Uterus (tissue), 4 donors: ENCODE data around the gene CMTM8. TPM values are rescaled to one million over a fixed set of nuclear protein-coding genes. Genes with fewer than 3 reads are reported as not detected.
"Not testable (repeated sequence)": the region's sequence is repeated elsewhere in the genome, so short reads cannot be mapped to it uniquely, and the experiment has no call there.

Experiments used
- DNase-seq, 2 donors: peaks; one replicate each; pipeline ENCODE4 v3.0.0-alpha.2; 2019 to 2020
- H3K27ac ChIP-seq, 2 donors: fragments of 200-600 bp; sonication (generic); 1 replicate in 1 of 2; 2 replicates in 1 of 2; pipeline ENCODE4 v1.5.1; 2016 to 2018
- H3K27me3 ChIP-seq, 2 donors: fragments of 200-600 bp; sonication (generic); one replicate each; pipeline ENCODE4 v1.5.1; 2018 to 2019; ENCODE audit warnings: control low read depth in 1 of 2
- H3K36me3 ChIP-seq, 2 donors: fragments of 200-600 bp; sonication (generic); one replicate each; pipeline ENCODE4 v1.5.1; 2019; ENCODE audit warnings: control low read depth in 1 of 2
- H3K4me1 ChIP-seq, 2 donors: fragments of 200-600 bp; sonication (generic); one replicate each; pipeline ENCODE4 v1.5.1; 2018 to 2019; ENCODE audit warnings: control low read depth in 1 of 2
- H3K4me3 ChIP-seq, 2 donors: fragments of 200-600 bp; sonication (generic); 1 replicate in 1 of 2; 2 replicates in 1 of 2; pipeline ENCODE4 v1.5.1; 2018 to 2019; ENCODE audit warnings: mild to moderate bottlenecking in 1 of 2
- H3K9me3 ChIP-seq, 2 donors: fragments of 200-600 bp; sonication (generic); one replicate each; pipeline ENCODE4 v1.5.1; 2019; ENCODE audit warnings: control low read depth in 1 of 2
- CTCF ChIP-seq, 4 experiments: fragments of 200-600 bp in 2 of 4; fragments of 450-650 bp in 2 of 4; sonication (generic) in 2 of 4; IDR thresholded peaks; one replicate each; pipeline ENCODE4 v1.5.1; 2016 to 2019; ENCODE audit warnings: antibody characterized with exemption in 4 of 4, mild to moderate bottlenecking in 2 of 4, moderate library complexity in 1 of 4
- POLR2A ChIP-seq, 2 donors: fragments of 450-650 bp; IDR thresholded peaks; one replicate each; pipeline ENCODE4 v1.6.1; 2016; ENCODE audit warnings: antibody characterized with exemption in 2 of 2, mild to moderate bottlenecking in 1 of 2, moderate library complexity in 1 of 2
- intact Hi-C: fragments of 100-400 bp; cut with DNase I; formaldehyde crosslinking; loops from one replicate; pipeline ENCODE4 v1.15.1; 2023; ENCODE audit warnings: low total_unique reads
- total RNA-seq, 4 donors: library from RNA; depleted of rRNA in 3 of 4; stranded (reverse); fragments of >200 nt in 3 of 4; gene quantifications; one replicate each; pipeline versions ENCODE4 v1.1.0 to v1.2.4, GENCODE V29; 2014 to 2023
- donor health status: DM: yes; HTN: yes; CAD: no.

CMTM8 gene
- total RNA-seq, 4 donors from 2014 or later, result 1.5 to 4.7 (median 2.5) TPM

- intact Hi-C loops, result no loop called here
- TF ChIP-seq CTCF (IDR thresholded peaks at IDR 0.05) (no peak), POLR2A (IDR thresholded peaks at IDR 0.05) (no peak)
- H3K36me3 ChIP-seq, result no peaks in the 10 kb centered on the region
- no peaks in the 10 kb centered on the region for H3K27me3 ChIP-seq
- H3K4me3 ChIP-seq, result no peak overlapping the region
- no peak overlapping the region for H3K27ac ChIP-seq
- DNase-seq, result no peak
- H3K4me1 ChIP-seq, result no peaks in the 10 kb centered on the region
- no peaks in the 10 kb centered on the region for H3K9me3 ChIP-seq
These were observed 11.5 kb upstream of the CMTM8 start for GRCh38 chr3:32226875-32227500.

- H3K4me3 ChIP-seq, H3K4me1 ChIP-seq, intact Hi-C loops, H3K36me3 ChIP-seq, H3K9me3 ChIP-seq, H3K27me3 ChIP-seq, DNase-seq, H3K27ac ChIP-seq: not testable (repeated sequence)
These were observed 9.7 kb upstream of the CMTM8 start for GRCh38 chr3:32228743-32229142.

- no peak overlapping the region for H3K27ac ChIP-seq
- no peaks in the 10 kb centered on the region for H3K36me3 ChIP-seq
- intact Hi-C loops, result no loop called here
- H3K4me1 ChIP-seq, result no peaks in the 10 kb centered on the region
- TF ChIP-seq POLR2A (IDR thresholded peaks at IDR 0.05) (no peak), CTCF (IDR thresholded peaks at IDR 0.05) (no peak)
- no peaks in the 10 kb centered on the region for H3K27me3 ChIP-seq
- H3K9me3 ChIP-seq, result no peaks in the 10 kb centered on the region
- DNase-seq, result no peak
- H3K4me3 ChIP-seq, result no peak overlapping the region
These were observed 8.9 kb upstream of the CMTM8 start for GRCh38 chr3:32229565-32229964.

GRCh38 chr3:32236377-32236776 is 2.1 kb upstream of the CMTM8 start:
- no peak overlapping the region for H3K27ac ChIP-seq
- H3K27me3 ChIP-seq, result no peaks in the 10 kb centered on the region
- no peak for DNase-seq
- no peaks in the 10 kb centered on the region for H3K4me1 ChIP-seq
- H3K9me3 ChIP-seq, result no peaks in the 10 kb centered on the region
- H3K36me3 ChIP-seq, result no peaks in the 10 kb centered on the region
- TF ChIP-seq POLR2A (IDR thresholded peaks at IDR 0.05) (no peak), CTCF (IDR thresholded peaks at IDR 0.05) (no peak)
- intact Hi-C loops, result no loop called here
- no peak overlapping the region for H3K4me3 ChIP-seq

- no peak for TF ChIP-seq CTCF (IDR thresholded peaks at IDR 0.05)
- TF ChIP-seq POLR2A (IDR thresholded peaks at IDR 0.05), result no peak
- H3K27ac ChIP-seq, result peak overlapping the region; percentile 36 to 47
- H3K4me1 ChIP-seq, result no peaks in the 10 kb centered on the region
- no peaks in the 10 kb centered on the region for H3K36me3 ChIP-seq
- H3K27me3 ChIP-seq, result no peaks in the 10 kb centered on the region
- peak; percentile 19 to 30 for DNase-seq
- peak overlapping the region; percentile 41 to 53 for H3K4me3 ChIP-seq
- no peaks in the 10 kb centered on the region for H3K9me3 ChIP-seq
- intact Hi-C loops, result no loop called here
These were observed 619 bp upstream of the CMTM8 start for GRCh38 chr3:32237670-32238452.
